ENCODE results near the gene RALGDS.
"Not testable (repeated sequence)": the region's sequence is repeated elsewhere in the genome, so short reads cannot be mapped to it uniquely, and the experiment has no call there.

RALGDS gene

GRCh38 chr9:133121198-133121914 is at the start of gene RALGDS:
Gene RALGDS, minus strand, starts transcription at chr9:133121240. Its CDS starts 86 bp downstream, at chr9:133121154.
- peak; percentile 52 to 75 for DNase-seq

GRCh38 chr9:133170716-133171115 is 49.7 kb upstream of the RALGDS start:
- no peak for DNase-seq

GRCh38 chr9:133169687-133170086 is 48.6 kb upstream of the RALGDS start:
- not testable (repeated sequence) for DNase-seq

GRCh38 chr9:133169102-133169501 is 48.1 kb upstream of the RALGDS start:
- DNase-seq, result no peak

- DNase-seq, result no peak
These were observed 47.4 kb upstream of the RALGDS start for GRCh38 chr9:133168432-133168831.

GRCh38 chr9:133167769-133168168 is 46.7 kb upstream of the RALGDS start:
- no peak for DNase-seq

- DNase-seq, result no peak
These were observed 46.2 kb upstream of the RALGDS start for GRCh38 chr9:133167096-133167730.

- no peak for DNase-seq
These were observed 45.4 kb upstream of the RALGDS start for GRCh38 chr9:133166392-133166791.

GRCh38 chr9:133165452-133165730 is 44.4 kb upstream of the RALGDS start:
- no peak for DNase-seq

- DNase-seq, result no peak
These were observed 43.2 kb upstream of the RALGDS start for GRCh38 chr9:133164191-133164590.

GRCh38 chr9:133163504-133164172 is 42.6 kb upstream of the RALGDS start, which contains the start of gene GBGT1:
Gene GBGT1, minus strand, starts transcription at chr9:133163914. Its CDS starts 1,502 bp downstream, at chr9:133162412.
- no peak for DNase-seq

GRCh38 chr9:133162861-133163503 is 41.9 kb upstream of the RALGDS start:
- DNase-seq, result no peak

GRCh38 chr9:133161547-133161950 is 40.5 kb upstream of the RALGDS start:
- no peak for DNase-seq

- DNase-seq, result peak; percentile 24 to 30
These were observed 39.9 kb upstream of the RALGDS start for GRCh38 chr9:133160742-133161546.

GRCh38 chr9:133158695-133159094 is 37.7 kb upstream of the RALGDS start:
- no peak for DNase-seq

- DNase-seq, result no peak
These were observed 34.1 kb upstream of the RALGDS start for GRCh38 chr9:133155156-133155555.

- no peak for DNase-seq
These were observed 33.3 kb upstream of the RALGDS start for GRCh38 chr9:133154097-133154989.

- no peak for DNase-seq
These were observed 32.4 kb upstream of the RALGDS start for GRCh38 chr9:133153227-133154096.

GRCh38 chr9:133151601-133152525 is 30.8 kb upstream of the RALGDS start:
- DNase-seq, result no peak
